ENCODE results near the gene DNAH14.

Gene DNAH14

GRCh38 chr1:225343618-225344017 lies 414.1 kb downstream of the DNAH14 start:
- H3K27ac ChIP-seq (ENCODE audit: low read length) = no peak overlapping the region
- peak; percentile 36 for DNase-seq
- no peak overlapping the region for H2AFZ ChIP-seq (ENCODE audit: low read length)
- no peaks in the 10 kb centered on the region for H3K9me2 ChIP-seq (replicated peaks; ENCODE audit: insufficient read depth, low read length)
- H3F3A ChIP-seq (ENCODE audit: insufficient read depth, low read length) = no peaks in the 10 kb centered on the region
- no peak overlapping the region for H3K4me3 ChIP-seq (ENCODE audit: low read length)
- H3K4me2 ChIP-seq (ENCODE audit: low read depth, low read length) = no peak overlapping the region
- H3K9ac ChIP-seq (ENCODE audit: low read length) = no peak overlapping the region
- H3K36me3 ChIP-seq (replicated peaks; ENCODE audit: insufficient read depth, low read length) = no peaks in the 10 kb centered on the region
- no peaks in the 10 kb centered on the region for H3K27me3 ChIP-seq (replicated peaks; ENCODE audit: insufficient read depth, low read length)
- H3K79me2 ChIP-seq (ENCODE audit: low read length) = no peaks in the 10 kb centered on the region
- no peaks in the 10 kb centered on the region; the same call in 1 of the 2 replicates for H3K9me3 ChIP-seq (replicated peaks; ENCODE audit: insufficient read depth, low read length)
- no peak for TF ChIP-seq EZH2 (optimal IDR thresholded peaks at IDR 0.05; ENCODE audit: low read depth, low read length)
- TF ChIP-seq, protein P1, sequence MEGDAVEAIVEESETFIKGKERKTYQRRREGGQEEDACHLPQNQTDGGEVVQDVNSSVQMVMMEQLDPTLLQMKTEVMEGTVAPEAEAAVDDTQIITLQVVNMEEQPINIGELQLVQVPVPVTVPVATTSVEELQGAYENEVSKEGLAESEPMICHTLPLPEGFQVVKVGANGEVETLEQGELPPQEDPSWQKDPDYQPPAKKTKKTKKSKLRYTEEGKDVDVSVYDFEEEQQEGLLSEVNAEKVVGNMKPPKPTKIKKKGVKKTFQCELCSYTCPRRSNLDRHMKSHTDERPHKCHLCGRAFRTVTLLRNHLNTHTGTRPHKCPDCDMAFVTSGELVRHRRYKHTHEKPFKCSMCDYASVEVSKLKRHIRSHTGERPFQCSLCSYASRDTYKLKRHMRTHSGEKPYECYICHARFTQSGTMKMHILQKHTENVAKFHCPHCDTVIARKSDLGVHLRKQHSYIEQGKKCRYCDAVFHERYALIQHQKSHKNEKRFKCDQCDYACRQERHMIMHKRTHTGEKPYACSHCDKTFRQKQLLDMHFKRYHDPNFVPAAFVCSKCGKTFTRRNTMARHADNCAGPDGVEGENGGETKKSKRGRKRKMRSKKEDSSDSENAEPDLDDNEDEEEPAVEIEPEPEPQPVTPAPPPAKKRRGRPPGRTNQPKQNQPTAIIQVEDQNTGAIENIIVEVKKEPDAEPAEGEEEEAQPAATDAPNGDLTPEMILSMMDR (IDR thresholded peaks at IDR 0.05; ENCODE audit: low read length) = peak; percentile 33
- TF ChIP-seq EZH2phosphoT487 (IDR thresholded peaks at IDR 0.05; ENCODE audit: low read length) = no peak
- no peaks in the 10 kb centered on the region for H3K4me1 ChIP-seq (ENCODE audit: low read length)
- no peaks in the 10 kb centered on the region for H4K20me1 ChIP-seq (ENCODE audit: insufficient read depth, low read length)

GRCh38 chr1:225347123-225347683 lies 417.7 kb downstream of the DNAH14 start:
- Histone ChIP-seq H2AFZ (ENCODE audit: low read length) (no peak overlapping the region), H3K27ac (ENCODE audit: low read length) (no peak overlapping the region), H3K9ac (ENCODE audit: low read length) (no peak overlapping the region), H3K9me2 (replicated peaks; ENCODE audit: insufficient read depth, low read length) (no peaks in the 10 kb centered on the region), H3K9me3 (replicated peaks; ENCODE audit: insufficient read depth, low read length) (no peaks in the 10 kb centered on the region; the same call in 1 of the 2 replicates), H3K4me2 (ENCODE audit: low read depth, low read length) (no peak overlapping the region), H3K4me1 (ENCODE audit: low read length) (no peaks in the 10 kb centered on the region), H3K27me3 (replicated peaks; ENCODE audit: insufficient read depth, low read length) (no peaks in the 10 kb centered on the region), H3K36me3 (replicated peaks; ENCODE audit: insufficient read depth, low read length) (no peaks in the 10 kb centered on the region), H3K4me3 (ENCODE audit: low read length) (no peak overlapping the region), H3K79me2 (ENCODE audit: low read length) (no peaks in the 10 kb centered on the region), H3F3A (ENCODE audit: insufficient read depth, low read length) (no peaks in the 10 kb centered on the region), H4K20me1 (ENCODE audit: insufficient read depth, low read length) (no peaks in the 10 kb centered on the region)
- TF ChIP-seq EZH2phosphoT487 (IDR thresholded peaks at IDR 0.05; ENCODE audit: low read length) (no peak), EZH2 (optimal IDR thresholded peaks at IDR 0.05; ENCODE audit: low read depth, low read length) (no peak)
- TF ChIP-seq, protein P1 (IDR thresholded peaks at IDR 0.05; ENCODE audit: low read length) = no peak
- no peak for DNase-seq

DNA sequence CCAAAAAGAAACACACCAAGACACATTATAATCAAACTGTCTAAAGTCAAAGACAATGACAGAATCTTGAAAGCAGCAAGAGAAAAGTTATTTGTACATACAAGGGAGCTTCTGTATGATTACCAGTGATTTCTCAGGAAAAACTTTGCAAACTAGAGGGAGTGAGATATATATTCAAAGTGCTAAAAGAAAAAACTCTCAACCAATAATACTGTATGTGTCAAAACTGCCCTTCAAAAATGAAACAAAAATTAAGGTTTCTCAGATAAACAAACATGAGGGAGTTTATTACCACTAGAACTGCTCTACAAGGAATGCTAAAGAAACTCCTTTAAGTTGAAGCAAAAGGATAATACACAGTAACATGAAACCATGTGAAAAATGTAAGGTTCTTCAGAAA lies 418.9 kb downstream of the DNAH14 start:
- Histone ChIP-seq H3K79me2 (ENCODE audit: low read length) (no peaks in the 10 kb centered on the region), H3K36me3 (replicated peaks; ENCODE audit: insufficient read depth, low read length) (no peaks in the 10 kb centered on the region), H4K20me1 (ENCODE audit: insufficient read depth, low read length) (no peaks in the 10 kb centered on the region), H3K27me3 (replicated peaks; ENCODE audit: insufficient read depth, low read length) (no peaks in the 10 kb centered on the region), H3F3A (ENCODE audit: insufficient read depth, low read length) (no peaks in the 10 kb centered on the region), H3K4me2 (ENCODE audit: low read depth, low read length) (no peak overlapping the region), H3K4me1 (ENCODE audit: low read length) (no peaks in the 10 kb centered on the region), H3K9me2 (replicated peaks; ENCODE audit: insufficient read depth, low read length) (no peaks in the 10 kb centered on the region), H3K9ac (ENCODE audit: low read length) (no peak overlapping the region), H2AFZ (ENCODE audit: low read length) (no peak overlapping the region), H3K4me3 (ENCODE audit: low read length) (no peak overlapping the region), H3K27ac (ENCODE audit: low read length) (no peak overlapping the region), H3K9me3 (replicated peaks; ENCODE audit: insufficient read depth, low read length) (no peaks in the 10 kb centered on the region; the same call in 1 of the 2 replicates)
- TF ChIP-seq EZH2phosphoT487 (IDR thresholded peaks at IDR 0.05; ENCODE audit: low read length) (no peak), EZH2 (optimal IDR thresholded peaks at IDR 0.05; ENCODE audit: low read depth, low read length) (no peak)
- TF ChIP-seq, protein P1 (IDR thresholded peaks at IDR 0.05; ENCODE audit: low read length) = no peak
- no peak for DNase-seq

Data from MM.1S (cell line).